Suprapubic skin (tissue), 4 donors: ENCODE data around the gene KLHL17. TPM values are rescaled to one million over a fixed set of nuclear protein-coding genes. Genes with fewer than 3 reads are reported as not detected.

Experiments used
- DNase-seq, 2 donors: peaks; one replicate each; pipeline ENCODE4 v3.0.0-alpha.2; 2019; ENCODE audit warnings: low spot score in 2 of 2
- H3K27ac ChIP-seq: fragments of 200-600 bp; sonication (generic); one replicate; pipeline ENCODE4 v1.5.1; 2019
- H3K27me3 ChIP-seq: fragments of 200-600 bp; sonication (generic); one replicate; pipeline ENCODE4 v1.5.1; 2019
- H3K36me3 ChIP-seq: fragments of 200-600 bp; sonication (generic); one replicate; pipeline ENCODE4 v1.5.1; 2019
- H3K4me1 ChIP-seq: fragments of 200-600 bp; sonication (generic); one replicate; pipeline ENCODE4 v1.5.1; 2019
- H3K4me3 ChIP-seq: fragments of 200-600 bp; sonication (generic); one replicate; pipeline ENCODE4 v1.5.1; 2019; ENCODE audit warnings: mild to moderate bottlenecking
- H3K9me3 ChIP-seq: fragments of 200-600 bp; sonication (generic); one replicate; pipeline ENCODE4 v1.5.1; 2019
- CTCF ChIP-seq, 2 donors: fragments of 200-600 bp in 1 of 2; fragments of 450-650 bp in 1 of 2; sonication (generic) in 1 of 2; IDR thresholded peaks; one replicate each; pipeline ENCODE4 v1.5.1; 2016 to 2019; ENCODE audit warnings: antibody characterized with exemption in 2 of 2, mild to moderate bottlenecking in 1 of 2, moderate library complexity in 1 of 2
- EP300 ChIP-seq: sonication (generic); formaldehyde crosslinking; IDR thresholded peaks from one replicate; pipeline ENCODE4 v1.6.1; 2017; ENCODE audit warnings: antibody characterized with exemption
- POLR2A ChIP-seq, 2 donors: fragments of 450-650 bp; IDR thresholded peaks; one replicate each; pipeline ENCODE4 v1.6.1; 2017; ENCODE audit warnings: antibody characterized with exemption in 2 of 2, mild to moderate bottlenecking in 2 of 2, moderate library complexity in 2 of 2
- POLR2AphosphoS5 ChIP-seq, 3 donors: sonication (generic); formaldehyde crosslinking; IDR thresholded peaks; one replicate each; pipeline ENCODE4 v1.6.1; 2017; ENCODE audit warnings: antibody characterized with exemption in 3 of 3
- WGBS: methylation state at CpG from one replicate; pipeline ENCODE4 v1.1.5; 2018; 5-methylcytosine and 5-hydroxymethylcytosine counted together
- total RNA-seq, 4 donors: library from RNA; depleted of rRNA; stranded (reverse); fragments of >200 nt; gene quantifications; one replicate each; pipeline ENCODE4 v1.1.0, GENCODE V29; 2016

The KLHL17 gene
- total RNA-seq, 4 donors from 2014 or later, result 9.7 to 38.3 (median 17.0) TPM

- Histone ChIP-seq H3K9me3 (no peaks in the 10 kb centered on the region), H3K27ac (peak within 1 kb of the TSS; percentile 36), H3K4me3 (peak within 1 kb of the TSS; percentile 50), H3K27me3 (no peaks in the 10 kb centered on the region), H3K36me3 (no peaks in the 10 kb centered on the region), H3K4me1 (peaks cover 22% of the 10 kb centered on the region)
- peak; percentile 91 to 94 for DNase-seq
- 3% methylated on average over 26 of the region's 30 CpGs for WGBS
- TF ChIP-seq POLR2A (IDR thresholded peaks at IDR 0.05), result peak in 1 of 2 donors; percentile 46
- TF ChIP-seq POLR2AphosphoS5 (IDR thresholded peaks at IDR 0.05), result peak in 2 of 3 donors; percentile 31 to 39
- TF ChIP-seq EP300, result no peak
- TF ChIP-seq CTCF (IDR thresholded peaks at IDR 0.05), result no peak
These were observed 52.9 kb downstream of the KLHL17 start, which contains the start of gene ISG15 for GRCh38 chr1:1013105-1013921. Gene ISG15, plus strand, starts transcription at chr1:1013497. Its CDS starts 77 bp downstream, at chr1:1013574.

GRCh38 chr1:1013922-1014648 lies 53.7 kb downstream of the KLHL17 start:
- Histone ChIP-seq H3K36me3 (no peaks in the 10 kb centered on the region), H3K27ac (peak overlapping the region; percentile 36), H3K27me3 (no peaks in the 10 kb centered on the region), H3K4me1 (peaks cover 25% of the 10 kb centered on the region), H3K9me3 (no peaks in the 10 kb centered on the region), H3K4me3 (peak overlapping the region; percentile 50)
- no peak for TF ChIP-seq EP300
- no peak for DNase-seq
- 40% methylated on average over 24 of the region's 41 CpGs for WGBS

- Histone ChIP-seq H3K4me3 (no peak overlapping the region), H3K4me1 (peaks cover 27% of the 10 kb centered on the region), H3K36me3 (no peaks in the 10 kb centered on the region), H3K9me3 (no peaks in the 10 kb centered on the region), H3K27me3 (no peaks in the 10 kb centered on the region), H3K27ac (no peak overlapping the region)
- DNase-seq, result no peak
- 74% methylated on average over 6 of the region's 20 CpGs for WGBS
- TF ChIP-seq CTCF (IDR thresholded peaks at IDR 0.05) (no peak), POLR2A (IDR thresholded peaks at IDR 0.05) (no peak), EP300 (no peak), POLR2AphosphoS5 (IDR thresholded peaks at IDR 0.05) (no peak)
These were observed 54.7 kb downstream of the KLHL17 start for GRCh38 chr1:1014799-1015681.

Other genes starting within 250 kb of the KLHL17 start
- gene SAMD11, start 36.7 kb upstream of the KLHL17 start, total RNA-seq, result 1 to 10 TPM in 2 of 4 donors, under 1 TPM in 1, not detected in 1; 0.85 to 2.0 (median 1.5) TPM
- 10 to 100 TPM; 45.6 to 61.9 (median 56.3) TPM for gene NOC2L, start 1.3 kb upstream of the KLHL17 start, total RNA-seq
- gene PLEKHN1, start 5.9 kb downstream of the KLHL17 start, total RNA-seq, result 10 to 100 TPM; 36.1 to 69.0 (median 48.4) TPM
- under 1 TPM; 0.24 to 0.93 (median 0.44) TPM for gene PERM1, start 21.5 kb downstream of the KLHL17 start, total RNA-seq
- gene HES4, start 39.5 kb downstream of the KLHL17 start, total RNA-seq, result 10 to 100 TPM; 12.7 to 34.8 (median 31.6) TPM
- 10 to 100 TPM in 1 of 4 donors, 1 to 10 TPM in 3; 5.4 to 10.1 (median 7.9) TPM for gene ISG15, start 52.9 kb downstream of the KLHL17 start, total RNA-seq
- 10 to 100 TPM; 50.6 to 84.8 (median 71.1) TPM for gene AGRN, start 59.5 kb downstream of the KLHL17 start, total RNA-seq
- 1 to 10 TPM; 1.8 to 4.9 (median 4.8) TPM for gene RNF223, start 113.7 kb downstream of the KLHL17 start, total RNA-seq
- 10 to 100 TPM; 12.8 to 48.4 (median 19.7) TPM for gene C1orf159, start 155.5 kb downstream of the KLHL17 start, total RNA-seq
- not detected for gene TTLL10, start 213.3 kb downstream of the KLHL17 start, total RNA-seq
- gene TNFRSF18, start 246.0 kb downstream of the KLHL17 start, total RNA-seq, result 10 to 100 TPM; 24.4 to 62.1 (median 33.5) TPM